ENCODE data around the gene P2RY13.

The P2RY13 gene

GRCh38 chr3:151319628-151320027 is 9.7 kb downstream of the P2RY13 start:
- DNase-seq: no peak

- no peak for DNase-seq
These were observed 10.4 kb downstream of the P2RY13 start for GRCh38 chr3:151318991-151319390.

- DNase-seq: no peak
These were observed 11.0 kb downstream of the P2RY13 start for GRCh38 chr3:151318313-151318712.

- DNase-seq: no peak
These were observed 12.9 kb downstream of the P2RY13 start, which contains the start of gene GPR87 for GRCh38 chr3:151316267-151316991. Gene GPR87 (minus strand): TSS chr3:151316820. CDS start chr3:151300100, 16,720 bp downstream.

GRCh38 chr3:151315846-151316245 is 13.5 kb downstream of the P2RY13 start:
- DNase-seq: no peak

- DNase-seq: no peak
These were observed 14.2 kb downstream of the P2RY13 start for GRCh38 chr3:151315136-151315535.

GRCh38 chr3:151314593-151314992 is 14.8 kb downstream of the P2RY13 start:
- no peak for DNase-seq

- DNase-seq: no peak
These were observed 15.2 kb downstream of the P2RY13 start for GRCh38 chr3:151314137-151314536.

- no peak for DNase-seq
These were observed 16.4 kb downstream of the P2RY13 start for GRCh38 chr3:151312972-151313371.

GRCh38 chr3:151309566-151309965 is 19.8 kb downstream of the P2RY13 start:
- DNase-seq: no peak

GRCh38 chr3:151307583-151308488 is 21.5 kb downstream of the P2RY13 start:
- no peak for DNase-seq

- DNase-seq: no peak
These were observed 22.2 kb downstream of the P2RY13 start for GRCh38 chr3:151307131-151307530.

- DNase-seq: no peak
These were observed 23.1 kb downstream of the P2RY13 start for GRCh38 chr3:151306168-151306810.

- no peak for DNase-seq
These were observed 23.6 kb downstream of the P2RY13 start for GRCh38 chr3:151305775-151306151.

- DNase-seq: no peak
These were observed 24.1 kb downstream of the P2RY13 start for GRCh38 chr3:151305060-151305774.

- no peak for DNase-seq
These were observed 25.6 kb downstream of the P2RY13 start for GRCh38 chr3:151303751-151304150.

- DNase-seq: no peak
These were observed 27.6 kb downstream of the P2RY13 start for GRCh38 chr3:151301787-151302186.

GRCh38 chr3:151300539-151300938 is 28.8 kb downstream of the P2RY13 start:
- no peak for DNase-seq

GRCh38 chr3:151299006-151299405 is 30.3 kb downstream of the P2RY13 start:
- DNase-seq: no peak

GRCh38 chr3:151297429-151297828 is 31.9 kb downstream of the P2RY13 start:
- DNase-seq: no peak

GRCh38 chr3:151296226-151296625 is 33.1 kb downstream of the P2RY13 start:
- DNase-seq: no peak

- no peak for DNase-seq
These were observed 36.2 kb downstream of the P2RY13 start for GRCh38 chr3:151293127-151293526.

GRCh38 chr3:151290673-151291072 is 38.7 kb downstream of the P2RY13 start:
- no peak for DNase-seq

Data from DMS79 treated with DMSO at 0.1 percent for 48 hours (cell line).